Cerebellar nuclear complex (tissue), 1 donor: ENCODE results near the gene EPC2.

Source experiments
- DNase-seq, 2 experiments: peaks; one replicate each; lab custom pipeline; 2025; lab: John Stamatoyannopoulos, UW

The EPC2 gene

GRCh38 chr2:148643998-148644882 lies at the start of gene EPC2:
EPC2 (plus strand) TSS chr2:148644751; CDS start chr2:148645018, 267 bp downstream.
- peak in 1 of 2 experiments; percentile 52 for DNase-seq

GRCh38 chr2:148596018-148596417 lies 48.5 kb upstream of the EPC2 start:
- no peak for DNase-seq

GRCh38 chr2:148599109-148599991 lies 45.2 kb upstream of the EPC2 start:
- no peak for DNase-seq

GRCh38 chr2:148602885-148603561 lies 41.5 kb upstream of the EPC2 start:
- DNase-seq: no peak

GRCh38 chr2:148603562-148603920 lies 41.0 kb upstream of the EPC2 start:
- no peak for DNase-seq

- no peak for DNase-seq
Observed at GRCh38 chr2:148604927-148605326, 39.6 kb upstream of the EPC2 start.

- no peak for DNase-seq
Observed at GRCh38 chr2:148607566-148607965, 37.0 kb upstream of the EPC2 start.

- DNase-seq: no peak
Observed at GRCh38 chr2:148613231-148614013, 31.1 kb upstream of the EPC2 start.

GRCh38 chr2:148614014-148614321 lies 30.6 kb upstream of the EPC2 start:
- no peak for DNase-seq

GRCh38 chr2:148614322-148615049 lies 30.1 kb upstream of the EPC2 start:
- DNase-seq: no peak

- DNase-seq: no peak
Observed at GRCh38 chr2:148615381-148615841, 29.1 kb upstream of the EPC2 start.

GRCh38 chr2:148616662-148617061 lies 27.9 kb upstream of the EPC2 start:
- DNase-seq: no peak

GRCh38 chr2:148617219-148617618 lies 27.3 kb upstream of the EPC2 start:
- DNase-seq: no peak

- no peak for DNase-seq
Observed at GRCh38 chr2:148619560-148620195, 24.9 kb upstream of the EPC2 start.

- peak in 1 of 2 experiments; percentile 54 for DNase-seq
Observed at GRCh38 chr2:148622366-148622765, 22.2 kb upstream of the EPC2 start.

- DNase-seq: no peak
Observed at GRCh38 chr2:148623086-148623485, 21.5 kb upstream of the EPC2 start.

- DNase-seq: no peak
Observed at GRCh38 chr2:148627224-148627623, 17.3 kb upstream of the EPC2 start.

- no peak for DNase-seq
Observed at GRCh38 chr2:148634749-148635148, 9.8 kb upstream of the EPC2 start.

- DNase-seq: no peak
Observed at GRCh38 chr2:148638543-148638942, 6.0 kb upstream of the EPC2 start.

- DNase-seq: peak in 1 of 2 experiments; percentile 6
Observed at GRCh38 chr2:148640767-148641166, 3.8 kb upstream of the EPC2 start.
